Erythroblast (primary cell): ENCODE measurements around the gene TMEM30A.

Experiments used
- GATA1 ChIP-seq: IDR thresholded peaks from 2 replicates; pipeline ENCODE4 v1.6.1; 2011; ENCODE audit warnings: low read depth, mild to moderate bottlenecking, control low read depth, low read length, moderate library complexity
- POLR2A ChIP-seq: IDR thresholded peaks from 2 replicates; pipeline ENCODE4 v1.6.1; 2011; ENCODE audit warnings: mild to moderate bottlenecking, low read length

DNA sequence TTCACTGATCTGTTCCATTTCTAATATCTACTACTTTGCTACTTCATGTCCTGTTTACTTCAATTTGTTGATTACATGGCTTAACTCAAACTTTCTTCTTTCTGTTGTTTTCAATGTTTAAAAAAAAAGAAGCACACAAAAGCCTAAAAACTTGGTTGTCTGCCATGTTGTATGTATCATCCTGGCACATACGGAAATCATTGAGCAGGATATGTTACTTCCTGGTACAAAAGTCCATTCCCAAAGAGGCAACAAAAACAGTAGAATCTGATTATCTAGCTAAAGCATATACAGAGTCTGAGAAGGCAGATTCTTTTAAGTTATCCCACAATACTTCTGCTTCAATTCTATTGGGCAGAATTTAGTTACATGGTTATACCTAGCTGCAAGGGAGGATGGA is 64.2 kb downstream of the TMEM30A start:
- no peak for TF ChIP-seq POLR2A
- no peak for TF ChIP-seq GATA1
